Natural killer cell (primary cell): ENCODE results near the gene HM13. TPM values are rescaled to one million over a fixed set of nuclear protein-coding genes. Genes with fewer than 3 reads are reported as not detected.

ENCODE experiments used
- ATAC-seq, 3 donors: fragments of 150-1000 bp in 2 of 3; fragments of 200-7000 bp in 1 of 3; cut with Tn5 transposase; 1 replicate in 1 of 3; 2 replicates in 2 of 3; pipeline ENCODE4 v1.10.0; 2021; ENCODE audit warnings: mild to moderate bottlenecking in 2 of 3, moderate library complexity in 2 of 3
- DNase-seq, 2 donors: peaks; one replicate each; pipeline versions ENCODE4 v3.0.0 to v3.0.0-alpha.2; 2013 to 2021; ENCODE audit warnings: mixed read lengths in 1 of 2
- H3K27ac ChIP-seq: one replicate; pipeline ENCODE4 v1.5.1; 2013; ENCODE audit warnings: mild to moderate bottlenecking, low read length
- H3K27me3 ChIP-seq: one replicate; pipeline ENCODE4 v1.6.1; 2013; ENCODE audit warnings: low read length; ENCODE audit not compliant: control insufficient read depth, insufficient read depth
- H3K36me3 ChIP-seq: one replicate; pipeline ENCODE4 v1.6.1; 2013; ENCODE audit warnings: low read length; ENCODE audit not compliant: control insufficient read depth, insufficient read depth
- H3K4me1 ChIP-seq: one replicate; pipeline ENCODE4 v1.6.1; 2013; ENCODE audit warnings: low read length; ENCODE audit not compliant: control insufficient read depth, insufficient read depth
- H3K4me3 ChIP-seq: one replicate; pipeline ENCODE4 v1.5.1; 2013; ENCODE audit warnings: low read length
- H3K9me3 ChIP-seq: one replicate; pipeline ENCODE4 v1.6.1; 2013; ENCODE audit warnings: low read length; ENCODE audit not compliant: control insufficient read depth, insufficient read depth
- H3K27ac Mint-ChIP-seq, 2 donors: one replicate each; pipeline ENCODE4 v1.8.0; 2022; ENCODE audit warnings: mild to moderate bottlenecking in 2 of 2, mixed read lengths in 2 of 2, moderate library complexity in 1 of 2
- H3K27me3 Mint-ChIP-seq, 2 donors: one replicate each; pipeline ENCODE4 v1.8.0; 2022; ENCODE audit warnings: low read depth in 2 of 2, mixed read lengths in 2 of 2
- H3K36me3 Mint-ChIP-seq: one replicate; pipeline ENCODE4 v1.8.0; 2022; ENCODE audit warnings: mixed read lengths
- H3K4me1 Mint-ChIP-seq, 2 donors: one replicate each; pipeline ENCODE4 v1.8.0; 2022; ENCODE audit warnings: mixed read lengths in 2 of 2
- H3K4me3 Mint-ChIP-seq: one replicate; pipeline ENCODE4 v1.8.0; 2022; ENCODE audit warnings: mild to moderate bottlenecking, moderate library complexity, mixed read lengths
- H3K9me3 Mint-ChIP-seq, 2 donors: one replicate each; pipeline ENCODE4 v1.8.0; 2022; ENCODE audit warnings: mixed read lengths in 2 of 2
- WGBS: methylation state at CpG from one replicate; pipeline ENCODE4 v1.1.7; 2013; ENCODE audit warnings: missing lambda C conversion rate; ENCODE audit not compliant: insufficient coverage; 5-methylcytosine and 5-hydroxymethylcytosine counted together
- intact Hi-C: fragments of 100-400 bp; cut with micrococcal nuclease; formaldehyde crosslinking; loops from one replicate; pipeline ENCODE4 v1.14.2; 2022
- total RNA-seq, 4 donors: library from RNA; stranded (reverse); fragments of 120-200 nt in 1 of 4; gene quantifications; one replicate each; pipeline versions ENCODE4 v1.2.3 to v1.2.4, GENCODE V29; 2013 to 2022
- TF ChIP-seq, protein P1 (sequence below): fragments of 200-600 bp; IDR thresholded peaks from one replicate; pipeline ENCODE4 v1.8.0; 2022; ENCODE audit warnings: antibody characterized with exemption

The HM13 gene
- total RNA-seq, 3 donors from 2014 or later (not counting 1 experiment from before 2014, with no cell fraction given) = 97.5 to 135 (median 104) TPM

DNA sequence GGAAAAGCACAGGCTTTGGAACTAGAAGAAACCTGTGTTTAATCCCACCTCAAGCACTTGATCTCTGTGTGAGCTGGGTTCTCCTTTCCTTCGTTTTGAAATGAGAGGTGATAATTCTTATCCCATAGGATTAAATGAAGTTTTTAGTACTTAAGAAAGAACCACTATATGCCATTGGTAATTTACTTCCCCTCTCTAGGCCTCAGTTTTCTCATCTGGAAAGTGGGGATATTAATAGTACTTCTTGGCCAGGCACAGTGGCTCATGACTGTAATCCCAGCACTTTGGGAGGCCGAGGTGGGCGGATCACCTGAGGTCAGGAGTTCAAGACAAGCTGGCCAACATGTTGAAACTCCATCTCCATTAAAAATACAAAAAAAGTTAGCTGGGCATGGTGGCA, 25.1 kb upstream of the HM13 start:
- no peaks in the 10 kb centered on the region for H3K9me3 ChIP-seq
- H3K4me1 ChIP-seq = peaks cover 2% of the 10 kb centered on the region
- intact Hi-C loops = no loop called here
- TF ChIP-seq, protein P1, sequence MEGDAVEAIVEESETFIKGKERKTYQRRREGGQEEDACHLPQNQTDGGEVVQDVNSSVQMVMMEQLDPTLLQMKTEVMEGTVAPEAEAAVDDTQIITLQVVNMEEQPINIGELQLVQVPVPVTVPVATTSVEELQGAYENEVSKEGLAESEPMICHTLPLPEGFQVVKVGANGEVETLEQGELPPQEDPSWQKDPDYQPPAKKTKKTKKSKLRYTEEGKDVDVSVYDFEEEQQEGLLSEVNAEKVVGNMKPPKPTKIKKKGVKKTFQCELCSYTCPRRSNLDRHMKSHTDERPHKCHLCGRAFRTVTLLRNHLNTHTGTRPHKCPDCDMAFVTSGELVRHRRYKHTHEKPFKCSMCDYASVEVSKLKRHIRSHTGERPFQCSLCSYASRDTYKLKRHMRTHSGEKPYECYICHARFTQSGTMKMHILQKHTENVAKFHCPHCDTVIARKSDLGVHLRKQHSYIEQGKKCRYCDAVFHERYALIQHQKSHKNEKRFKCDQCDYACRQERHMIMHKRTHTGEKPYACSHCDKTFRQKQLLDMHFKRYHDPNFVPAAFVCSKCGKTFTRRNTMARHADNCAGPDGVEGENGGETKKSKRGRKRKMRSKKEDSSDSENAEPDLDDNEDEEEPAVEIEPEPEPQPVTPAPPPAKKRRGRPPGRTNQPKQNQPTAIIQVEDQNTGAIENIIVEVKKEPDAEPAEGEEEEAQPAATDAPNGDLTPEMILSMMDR = no peak
- H3K27me3 ChIP-seq = peaks cover 3% of the 10 kb centered on the region
- no peak overlapping the region for H3K27ac ChIP-seq
- H3K36me3 Mint-ChIP-seq = no peaks in the 10 kb centered on the region
- H3K27me3 Mint-ChIP-seq = peaks cover 23 to 25% of the 10 kb centered on the region in 2 donors
- ATAC-seq (no peak), DNase-seq (no peak)
- WGBS = 96% methylated on average over 2 of the region's 3 CpGs
- no peak overlapping the region for H3K27ac Mint-ChIP-seq
- H3K9me3 Mint-ChIP-seq = no peaks in the 10 kb centered on the region
- H3K4me3 ChIP-seq = no peak overlapping the region
- no peaks in the 10 kb centered on the region for H3K36me3 ChIP-seq
- no peak overlapping the region for H3K4me3 Mint-ChIP-seq
- peaks cover 5 to 12% of the 10 kb centered on the region in 2 donors for H3K4me1 Mint-ChIP-seq

DNA sequence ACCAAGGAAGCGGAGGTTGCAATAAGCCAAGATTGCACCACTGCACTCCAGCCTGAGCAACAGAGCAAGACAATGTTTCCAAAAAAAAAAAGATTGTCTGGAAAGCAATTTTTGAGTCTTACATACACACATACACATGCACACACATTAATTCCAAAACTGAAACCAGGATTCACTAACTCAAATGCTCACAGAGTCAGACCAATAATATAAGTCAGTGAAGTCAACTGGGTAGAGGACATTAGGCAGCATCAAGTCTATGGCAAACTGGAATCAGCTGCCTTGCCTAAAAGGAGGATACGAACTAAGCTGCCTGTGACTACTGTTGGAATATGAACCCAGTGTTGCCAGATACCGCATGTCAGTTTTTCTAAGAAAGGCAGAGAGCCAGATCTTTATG, 23.5 kb upstream of the HM13 start:
- Histone ChIP-seq H3K27ac (no peak overlapping the region), H3K27me3 (no peaks in the 10 kb centered on the region), H3K9me3 (no peaks in the 10 kb centered on the region), H3K36me3 (no peaks in the 10 kb centered on the region), H3K4me1 (no peaks in the 10 kb centered on the region), H3K4me3 (no peak overlapping the region)
- Mint-ChIP-seq H3K4me1 (peaks cover 5 to 7% of the 10 kb centered on the region in 2 donors), H3K27me3 (peaks cover 15 to 29% of the 10 kb centered on the region in 2 donors), H3K36me3 (no peaks in the 10 kb centered on the region), H3K27ac (no peak overlapping the region), H3K9me3 (no peaks in the 10 kb centered on the region), H3K4me3 (no peak overlapping the region)
- 87% methylated on average over 3 of the region's 3 CpGs for WGBS
- TF ChIP-seq, protein P1 = no peak
- no peak for DNase-seq
- intact Hi-C loops = no loop called here
- no peak for ATAC-seq

DNA sequence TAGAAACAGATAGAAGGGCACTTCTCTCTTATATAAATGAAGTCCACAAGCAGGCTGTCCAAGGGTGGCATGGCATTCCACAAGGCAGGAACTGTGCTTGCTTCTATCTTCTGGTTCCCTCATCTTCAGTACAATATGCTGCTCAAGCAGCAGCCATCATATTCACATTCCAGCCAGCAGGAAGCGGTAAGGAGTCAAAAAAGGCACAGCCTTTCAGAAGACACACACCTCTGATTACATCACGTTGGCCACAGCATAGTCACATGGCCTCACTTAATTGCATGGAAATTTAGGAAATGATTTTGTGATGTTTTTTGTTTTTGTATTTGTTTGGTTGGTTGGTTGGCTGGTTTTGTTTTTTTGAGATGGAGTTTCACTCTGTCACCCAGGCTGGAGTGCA, 20.1 kb upstream of the HM13 start:
- Histone ChIP-seq H3K9me3 (no peaks in the 10 kb centered on the region), H3K27ac (no peak overlapping the region), H3K4me1 (no peaks in the 10 kb centered on the region), H3K4me3 (no peak overlapping the region), H3K36me3 (no peaks in the 10 kb centered on the region), H3K27me3 (peaks cover 2% of the 10 kb centered on the region)
- TF ChIP-seq, protein P1 = no peak
- ATAC-seq (no peak), DNase-seq (no peak)
- no peaks in the 10 kb centered on the region for H3K9me3 Mint-ChIP-seq
- 96% methylated on average over 2 of the region's 2 CpGs for WGBS
- H3K4me1 Mint-ChIP-seq = no peaks in the 10 kb centered on the region
- no peaks in the 10 kb centered on the region for H3K36me3 Mint-ChIP-seq
- H3K27me3 Mint-ChIP-seq = peaks cover 8 to 33% of the 10 kb centered on the region in 2 donors
- H3K4me3 Mint-ChIP-seq = no peak overlapping the region
- no peak overlapping the region for H3K27ac Mint-ChIP-seq
- intact Hi-C loops = no loop called here

DNA sequence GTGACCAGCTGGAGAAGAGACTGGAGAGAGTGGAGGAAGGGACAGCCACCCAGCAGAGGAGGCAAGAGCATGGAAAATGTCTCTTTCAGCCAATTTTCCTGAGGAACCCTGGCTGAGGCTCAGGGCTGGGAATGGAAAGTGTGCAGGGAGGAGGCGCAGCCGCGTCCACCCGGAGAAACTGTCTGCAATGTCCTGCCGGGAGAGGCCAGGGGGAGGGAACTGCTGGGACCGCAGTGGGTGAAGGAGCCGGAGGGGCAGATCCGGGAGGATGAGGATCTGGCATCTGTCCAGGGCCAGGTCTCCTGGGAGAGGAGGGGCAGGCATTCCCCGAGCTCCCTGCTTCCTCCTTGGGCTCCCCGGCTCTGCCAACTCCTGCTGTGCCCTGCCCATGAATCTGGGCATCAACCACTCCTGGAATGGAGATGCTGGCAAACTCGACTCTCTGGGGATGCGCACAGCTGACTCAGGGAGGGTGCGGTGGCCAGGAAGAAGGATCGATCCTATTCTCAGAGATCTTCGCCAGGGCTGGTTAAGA, 17.4 kb upstream of the HM13 start:
- Mint-ChIP-seq H3K9me3 (no peaks in the 10 kb centered on the region), H3K27me3 (peaks cover 8 to 33% of the 10 kb centered on the region in 2 donors), H3K27ac (no peak overlapping the region), H3K4me3 (no peak overlapping the region), H3K4me1 (no peaks in the 10 kb centered on the region), H3K36me3 (no peaks in the 10 kb centered on the region)
- DNase-seq (no peak), ATAC-seq (no peak)
- intact Hi-C loops = no loop called here
- 73% methylated on average over 15 of the region's 15 CpGs for WGBS
- no peaks in the 10 kb centered on the region for H3K36me3 ChIP-seq
- H3K27me3 ChIP-seq = peaks cover 2% of the 10 kb centered on the region
- H3K27ac ChIP-seq = no peak overlapping the region
- TF ChIP-seq, protein P1 = no peak
- no peaks in the 10 kb centered on the region for H3K9me3 ChIP-seq
- H3K4me1 ChIP-seq = no peaks in the 10 kb centered on the region
- H3K4me3 ChIP-seq = no peak overlapping the region
